Fibroblast of the aortic adventitia (primary cell): Measurements from ENCODE around the gene SPDYE4. TPM values are rescaled to one million over a fixed set of nuclear protein-coding genes. Genes with fewer than 3 reads are reported as not detected.

Source experiments
- DNase-seq: peaks from one replicate; pipeline ENCODE4 v3.0.0-alpha.2; 2010; ENCODE audit warnings: low read depth
- H3K4me3 ChIP-seq: 2 replicates; pipeline ENCODE4 v1.5.1; 2011; ENCODE audit warnings: low read depth, mild to moderate bottlenecking, control low read depth, low read length, moderate library complexity
- total RNA-seq: library from RNA; depleted of rRNA; stranded (reverse); fragments of >200 nt; gene quantifications from 2 replicates; pipeline ENCODE4 v1.2.3, GENCODE V29; 2012; ENCODE audit warnings: low replicate concordance
- TF ChIP-seq, protein P1 (sequence below): IDR thresholded peaks from 2 replicates; pipeline ENCODE4 v1.5.1; 2011; ENCODE audit warnings: mild to moderate bottlenecking, low read length, control low read depth, inconsistent platforms; ENCODE audit not compliant: insufficient read depth

Gene SPDYE4
- total RNA-seq, 1 donor: not detected

GRCh38 chr17:8762012-8762411 is 3.7 kb upstream of the SPDYE4 start:
- TF ChIP-seq, protein P1, sequence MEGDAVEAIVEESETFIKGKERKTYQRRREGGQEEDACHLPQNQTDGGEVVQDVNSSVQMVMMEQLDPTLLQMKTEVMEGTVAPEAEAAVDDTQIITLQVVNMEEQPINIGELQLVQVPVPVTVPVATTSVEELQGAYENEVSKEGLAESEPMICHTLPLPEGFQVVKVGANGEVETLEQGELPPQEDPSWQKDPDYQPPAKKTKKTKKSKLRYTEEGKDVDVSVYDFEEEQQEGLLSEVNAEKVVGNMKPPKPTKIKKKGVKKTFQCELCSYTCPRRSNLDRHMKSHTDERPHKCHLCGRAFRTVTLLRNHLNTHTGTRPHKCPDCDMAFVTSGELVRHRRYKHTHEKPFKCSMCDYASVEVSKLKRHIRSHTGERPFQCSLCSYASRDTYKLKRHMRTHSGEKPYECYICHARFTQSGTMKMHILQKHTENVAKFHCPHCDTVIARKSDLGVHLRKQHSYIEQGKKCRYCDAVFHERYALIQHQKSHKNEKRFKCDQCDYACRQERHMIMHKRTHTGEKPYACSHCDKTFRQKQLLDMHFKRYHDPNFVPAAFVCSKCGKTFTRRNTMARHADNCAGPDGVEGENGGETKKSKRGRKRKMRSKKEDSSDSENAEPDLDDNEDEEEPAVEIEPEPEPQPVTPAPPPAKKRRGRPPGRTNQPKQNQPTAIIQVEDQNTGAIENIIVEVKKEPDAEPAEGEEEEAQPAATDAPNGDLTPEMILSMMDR: no peak
- DNase-seq: no peak
- H3K4me3 ChIP-seq: no peak overlapping the region

DNA sequence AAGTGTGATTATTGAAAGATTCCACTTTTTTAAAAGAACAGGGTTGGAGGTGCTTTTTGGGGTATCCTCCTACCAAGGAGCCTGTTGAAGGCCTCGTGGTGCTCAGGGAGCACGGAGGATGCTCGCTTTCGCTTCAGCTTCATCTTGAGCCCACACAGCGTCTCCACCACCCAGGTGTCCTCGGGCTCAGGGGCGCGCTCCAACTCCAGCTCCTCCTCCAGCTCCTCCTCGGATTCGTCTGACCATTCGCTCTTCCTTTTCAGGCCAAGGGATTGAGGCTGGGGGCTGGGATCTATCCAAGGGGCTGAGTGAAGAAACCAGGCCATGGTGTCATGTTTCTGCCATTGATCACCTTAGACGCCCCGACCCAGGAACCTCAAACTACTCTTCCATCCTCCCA is 1.2 kb downstream of the SPDYE4 start:
- TF ChIP-seq, protein P1: no peak
- no peak overlapping the region for H3K4me3 ChIP-seq

DNA sequence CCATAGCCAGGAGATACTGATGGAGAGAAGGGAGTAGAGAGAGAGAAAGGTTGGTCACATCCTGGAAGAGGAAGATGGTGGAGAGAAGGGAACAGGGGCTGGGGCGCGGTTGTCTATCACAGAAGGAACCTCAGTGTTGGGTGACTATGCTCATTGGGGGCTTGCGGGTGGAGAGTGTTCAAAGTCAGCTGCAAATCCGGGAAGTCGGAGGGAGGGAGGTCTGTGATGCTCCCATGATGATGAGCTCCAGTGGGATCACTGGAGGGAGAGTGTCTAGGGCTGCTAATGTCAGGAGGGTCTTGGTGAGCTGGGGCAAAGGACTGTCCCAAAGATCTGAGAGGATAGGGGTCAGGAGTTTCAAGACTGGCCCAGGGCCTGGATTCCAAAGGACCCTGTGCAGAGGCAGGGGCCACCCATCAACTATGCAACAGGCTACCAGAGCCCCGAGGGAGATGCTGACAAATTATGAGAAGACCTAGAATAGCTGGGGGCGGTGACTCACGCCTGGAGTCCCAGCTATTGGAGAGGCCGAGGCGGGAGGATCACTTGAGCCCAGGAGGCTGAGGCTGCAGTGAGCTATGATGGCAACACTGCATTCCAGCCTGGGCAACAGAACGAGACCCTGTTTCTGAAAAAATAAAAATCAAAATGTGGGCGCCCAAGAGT is 2.6 kb downstream of the SPDYE4 start:
- DNase-seq: no peak
- H3K4me3 ChIP-seq: no peak overlapping the region
- TF ChIP-seq, protein P1: no peak

More for the DNA sequence above, 1.2 kb downstream of the SPDYE4 start:
- no peak for DNase-seq

- DNase-seq: no peak
- TF ChIP-seq, protein P1: no peak
- no peak overlapping the region for H3K4me3 ChIP-seq
Measured at GRCh38 chr17:8754890-8755289, 3.5 kb downstream of the SPDYE4 start.

GRCh38 chr17:8753976-8754440 is 4.3 kb downstream of the SPDYE4 start:
- TF ChIP-seq, protein P1: peak; percentile 52
- peak; percentile 37 for DNase-seq

GRCh38 chr17:8753136-8753975 is 5.0 kb downstream of the SPDYE4 start:
- H3K4me3 ChIP-seq: no peak overlapping the region
- no peak for DNase-seq
- TF ChIP-seq, protein P1: no peak

More at GRCh38 chr17:8753976-8754440, 4.3 kb downstream of the SPDYE4 start:
- H3K4me3 ChIP-seq: no peak overlapping the region
